NCI-H748 (cell line): ENCODE results near the gene ANO1.

ENCODE experiments used
- DNase-seq: peaks from one replicate; lab custom pipeline; 2025; ENCODE audit not compliant: unreplicated experiment; lab: John Stamatoyannopoulos, UW

ANO1 gene

DNA sequence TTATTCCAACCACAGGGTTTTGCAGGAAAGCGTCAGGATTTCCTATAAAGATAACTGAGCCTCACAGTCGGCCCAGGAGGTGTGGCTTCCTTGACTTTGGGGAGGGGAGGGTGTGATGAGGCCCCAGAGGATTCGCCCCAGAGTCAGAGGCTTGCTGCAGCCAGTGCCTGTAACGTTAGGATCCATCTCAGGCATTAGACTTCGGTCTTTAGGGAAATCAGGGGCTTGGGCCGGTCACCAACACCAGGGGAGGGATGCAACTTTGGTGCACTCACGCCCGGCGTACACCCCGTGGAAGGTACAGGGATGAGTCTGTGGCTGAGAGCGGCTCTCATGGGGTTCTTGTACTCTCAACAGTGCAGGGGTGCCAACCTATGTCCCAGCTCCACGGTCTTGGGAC is 5.7 kb upstream of the ANO1 start:
- DNase-seq = no peak

DNA sequence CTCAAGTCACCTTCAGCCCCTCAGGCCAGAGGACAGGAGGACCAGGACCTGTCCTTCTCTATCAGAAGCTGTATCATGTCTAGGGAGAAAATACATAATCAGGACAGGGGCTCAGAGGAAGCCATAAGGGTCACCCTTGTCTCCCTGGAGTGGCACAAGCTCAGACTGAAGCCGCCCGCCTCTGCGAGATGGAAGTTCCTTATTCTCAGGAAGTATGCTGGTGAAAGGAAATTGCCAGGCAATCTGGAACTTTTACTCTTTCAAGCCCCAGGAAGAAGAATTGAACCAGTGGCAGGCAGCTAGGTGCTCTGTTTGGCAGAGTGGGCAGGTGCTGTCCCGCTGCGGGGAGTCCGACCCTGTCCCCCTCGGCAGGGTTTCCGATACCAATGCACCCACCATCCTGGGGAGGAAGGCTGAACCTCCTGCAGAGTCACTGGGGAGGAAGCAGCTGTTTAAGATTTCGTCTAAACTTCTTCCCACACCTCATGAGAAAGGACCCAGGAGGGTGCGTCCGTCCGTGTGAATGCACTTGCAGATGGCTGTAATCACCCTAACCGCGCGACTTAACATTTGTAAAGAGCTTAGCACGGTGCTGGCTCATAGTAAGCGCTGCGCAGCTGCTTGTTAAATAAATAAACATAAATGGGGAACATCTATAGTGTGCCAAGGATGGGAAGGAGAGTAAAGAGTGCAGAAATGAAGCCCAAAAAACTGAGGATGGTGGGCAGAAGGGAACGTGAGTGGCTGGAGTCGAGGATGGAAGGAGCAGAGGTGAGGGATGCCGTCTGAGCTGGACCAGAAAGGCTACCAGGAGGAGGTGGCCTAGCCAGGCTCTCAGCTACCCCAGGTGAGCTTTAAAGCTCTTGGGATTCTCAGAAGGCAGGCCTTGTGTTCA is 5.0 kb upstream of the ANO1 start:
- DNase-seq = peak; percentile 58

DNA sequence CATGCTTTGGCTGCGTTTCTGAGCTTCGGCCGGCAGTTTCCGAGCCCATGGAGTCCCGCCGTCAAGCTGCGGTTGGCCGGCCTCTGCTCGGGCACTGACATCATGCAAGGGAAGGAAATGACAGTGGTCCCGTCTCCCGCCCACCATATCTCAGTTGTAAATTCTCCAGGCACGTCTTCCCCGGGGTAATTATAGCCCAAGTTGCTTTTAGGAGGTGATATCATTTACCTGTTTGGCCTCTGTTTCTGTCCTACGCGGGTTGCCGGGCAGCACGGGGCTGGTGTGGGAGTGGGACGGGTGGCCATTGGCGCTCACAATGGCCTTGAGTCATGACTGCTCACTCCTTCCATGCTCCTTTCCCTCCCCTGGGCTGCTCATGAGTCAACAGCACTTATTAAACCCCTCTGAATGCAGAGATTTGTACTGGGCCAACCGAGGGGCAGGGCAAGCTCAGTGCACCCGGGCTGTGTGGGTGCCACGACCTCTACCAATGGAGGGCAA is 4.2 kb upstream of the ANO1 start:
- DNase-seq = no peak

DNA sequence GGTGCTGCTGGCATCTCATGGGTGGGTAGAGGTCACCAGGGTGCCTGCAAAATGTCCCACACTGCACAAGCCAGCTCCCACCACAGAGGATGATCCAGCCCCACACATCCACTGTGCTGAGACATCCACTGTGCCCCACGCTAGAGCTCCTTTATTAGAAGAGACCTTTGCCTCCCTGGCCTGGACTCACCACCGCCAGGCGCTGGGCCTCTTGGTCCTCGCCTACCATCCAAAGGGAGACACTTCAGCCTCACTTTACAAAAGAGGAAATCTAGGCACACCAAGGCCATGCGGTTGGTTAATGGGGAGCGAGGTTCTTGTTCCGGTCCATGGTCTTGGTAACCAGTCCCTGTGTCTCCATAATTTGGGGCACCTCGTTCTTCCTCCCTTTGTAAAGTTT is 3.4 kb upstream of the ANO1 start:
- DNase-seq = no peak

DNA sequence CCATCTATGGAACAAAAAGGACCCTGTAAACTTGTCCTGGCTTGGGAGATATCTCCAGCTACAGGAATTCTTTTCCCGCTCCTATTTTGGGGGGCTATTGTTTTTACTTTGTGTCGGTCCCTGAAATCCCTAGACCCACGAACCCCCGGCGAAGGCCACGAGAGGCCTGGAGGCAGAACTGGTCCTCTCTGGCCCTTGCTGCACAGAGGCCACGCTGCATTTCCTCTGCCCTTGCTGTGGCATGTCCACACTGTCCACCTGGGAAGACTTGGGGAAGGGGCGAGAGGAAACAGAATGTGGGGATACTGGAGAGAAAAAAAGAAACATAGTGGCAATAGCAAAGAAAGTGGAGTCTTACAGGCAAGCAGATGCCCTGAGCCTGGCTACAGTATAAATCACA is 2.3 kb upstream of the ANO1 start:
- no peak for DNase-seq

DNA sequence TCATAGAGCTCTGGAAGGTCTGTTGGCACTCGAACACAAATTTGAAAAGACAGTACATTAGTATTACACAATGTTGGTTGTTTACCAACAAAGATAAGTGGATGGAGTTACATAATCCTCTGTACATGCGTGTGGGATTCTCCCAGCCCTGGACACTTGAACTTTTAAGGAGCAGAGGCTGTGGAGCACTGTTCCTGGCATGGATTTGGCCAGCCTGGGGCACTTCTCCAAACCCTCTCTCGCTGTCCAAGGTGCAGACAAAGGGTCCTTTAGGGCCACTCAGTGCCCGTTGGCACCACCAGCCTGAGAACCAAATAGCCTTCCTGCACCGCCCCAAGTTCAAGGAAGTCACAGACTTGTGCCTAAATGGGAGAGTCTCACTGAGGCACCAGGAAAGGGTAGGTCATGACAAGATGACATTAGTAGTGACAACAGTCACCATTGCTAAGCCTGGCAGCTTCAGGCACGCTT is 1.6 kb upstream of the ANO1 start:
- no peak for DNase-seq

DNA sequence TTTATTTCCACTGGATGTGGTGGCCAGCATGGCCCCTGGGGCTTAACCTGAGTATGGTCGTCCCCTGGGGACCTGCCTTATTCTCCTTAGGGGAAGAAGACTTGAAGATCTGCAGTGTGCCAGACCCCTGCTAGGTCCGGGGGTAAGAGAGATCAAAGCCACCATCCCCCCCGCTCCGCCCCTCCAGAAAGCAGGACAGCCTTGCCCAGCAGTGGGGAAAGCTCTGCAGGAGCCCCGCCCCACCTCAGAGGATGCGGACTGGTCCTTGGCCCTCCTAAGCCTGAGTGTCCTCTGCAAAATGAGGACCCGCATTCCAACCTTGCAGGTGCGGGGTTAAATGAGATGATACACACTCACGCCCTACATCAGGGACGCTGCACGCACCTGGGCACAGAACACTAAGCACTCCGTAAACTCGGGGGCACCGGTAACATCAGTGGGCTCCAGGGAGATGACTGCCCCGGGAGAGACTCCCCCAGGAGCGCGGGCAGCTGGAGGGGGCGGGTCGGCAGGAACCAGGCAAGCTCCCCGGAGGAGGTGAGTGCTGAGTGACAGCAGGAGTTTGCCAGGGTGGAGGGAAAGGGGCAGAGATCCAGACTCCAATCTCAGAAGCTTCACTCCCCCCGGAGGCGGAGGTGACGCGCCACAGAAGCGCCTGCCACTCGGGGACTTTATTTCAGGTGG is 564 bp upstream of the ANO1 start:
- peak; percentile 11 for DNase-seq

DNA sequence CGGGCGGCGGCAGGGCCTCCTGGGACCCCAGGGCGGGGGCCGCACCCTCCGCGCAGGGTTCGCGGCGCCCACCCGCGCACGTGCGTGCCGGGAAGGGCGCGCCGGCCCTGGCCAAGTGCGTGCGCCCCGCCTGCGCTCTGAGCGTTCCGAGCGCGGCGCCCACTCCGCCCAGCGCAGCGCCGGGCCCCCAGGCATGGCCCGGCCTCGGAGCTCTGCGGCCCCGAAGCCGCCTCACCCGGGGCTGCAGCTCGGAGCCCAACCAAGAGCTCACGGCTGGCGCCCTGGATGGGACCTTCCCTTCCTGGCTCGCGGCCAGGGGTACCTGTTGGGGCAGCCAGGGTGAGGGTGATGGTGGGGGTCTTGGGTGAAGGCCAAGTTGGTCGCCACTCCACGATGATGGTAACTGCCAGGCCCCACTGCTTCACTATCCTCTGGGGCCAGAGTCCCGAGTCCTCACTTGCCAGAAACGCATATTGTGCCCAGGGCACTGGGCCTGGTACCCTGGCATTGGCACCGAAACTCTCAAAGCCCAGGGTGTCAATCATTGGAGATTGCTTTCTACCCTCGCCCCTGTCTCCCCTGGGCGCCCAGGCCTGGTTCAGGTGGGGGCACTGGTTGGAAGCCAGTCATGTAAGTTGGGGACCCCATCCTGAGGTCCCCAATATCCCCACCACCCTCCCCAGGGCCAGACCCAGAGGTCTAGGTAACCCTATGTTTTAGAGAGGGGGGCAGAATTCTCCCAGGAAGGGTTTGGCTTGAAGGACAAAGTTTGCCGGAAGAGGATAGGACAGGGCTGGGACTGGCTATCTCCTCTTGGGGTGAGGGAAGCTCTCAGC is 882 bp downstream of the ANO1 start:
- DNase-seq = peak; percentile 45

DNA sequence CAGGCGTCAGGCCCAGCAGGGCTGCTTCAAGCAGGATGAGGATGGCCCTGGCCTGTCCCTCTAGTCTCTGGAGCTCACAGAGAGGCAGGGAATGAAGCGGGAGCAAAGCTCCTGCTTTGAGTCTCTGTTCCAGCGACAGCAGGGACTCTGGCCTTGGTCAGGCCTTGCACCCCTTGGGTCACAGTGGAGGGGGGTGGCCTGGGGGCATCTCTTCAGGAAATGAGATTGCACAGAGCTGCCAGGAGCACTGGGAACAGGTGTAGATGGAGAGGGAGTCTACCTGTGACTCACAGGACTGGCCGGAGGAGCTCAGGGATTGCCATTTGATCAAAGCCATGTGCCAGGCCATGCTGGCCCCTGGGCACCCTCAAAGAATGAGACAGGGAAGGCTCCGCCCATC is 1.6 kb downstream of the ANO1 start:
- no peak for DNase-seq

DNA sequence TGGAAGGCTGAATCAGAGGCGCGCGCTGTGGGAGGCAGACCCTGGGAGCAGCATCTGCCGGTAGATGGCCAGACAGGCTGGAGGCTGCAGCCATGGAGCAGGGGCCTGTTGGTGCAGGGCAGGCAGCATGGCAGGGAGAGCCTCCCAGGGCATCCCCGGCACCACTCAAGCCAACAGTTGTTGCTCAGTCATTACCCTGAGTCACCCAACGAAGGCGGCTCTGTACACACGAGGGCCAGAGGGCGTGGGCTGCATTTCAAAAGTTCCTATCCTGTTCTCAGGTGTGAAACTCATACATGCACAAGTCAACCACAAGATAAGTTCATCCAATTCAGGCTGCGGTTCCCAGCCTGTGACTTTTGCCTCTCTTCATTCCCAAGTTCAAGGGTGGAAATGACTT is 2.6 kb downstream of the ANO1 start:
- no peak for DNase-seq

DNA sequence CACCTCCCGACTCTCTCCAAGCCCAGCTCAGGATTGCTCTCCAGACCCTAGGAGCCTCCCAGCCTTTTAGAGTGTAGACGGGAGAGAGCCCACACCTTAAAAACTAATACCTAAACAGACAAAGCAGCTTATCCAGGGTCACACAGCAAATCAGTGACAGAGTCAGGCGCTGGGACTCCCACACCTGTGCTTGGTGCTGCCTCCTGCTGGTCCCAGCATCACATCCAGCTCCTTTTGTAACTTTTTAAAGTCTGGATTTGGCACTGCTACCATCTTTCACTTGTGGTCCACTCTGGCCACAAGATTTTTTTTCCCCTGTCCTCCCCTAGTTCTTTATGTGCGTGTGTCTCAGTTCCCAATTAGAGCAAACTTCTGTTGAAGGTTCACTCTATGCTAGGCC is 4.7 kb downstream of the ANO1 start:
- DNase-seq = no peak

DNA sequence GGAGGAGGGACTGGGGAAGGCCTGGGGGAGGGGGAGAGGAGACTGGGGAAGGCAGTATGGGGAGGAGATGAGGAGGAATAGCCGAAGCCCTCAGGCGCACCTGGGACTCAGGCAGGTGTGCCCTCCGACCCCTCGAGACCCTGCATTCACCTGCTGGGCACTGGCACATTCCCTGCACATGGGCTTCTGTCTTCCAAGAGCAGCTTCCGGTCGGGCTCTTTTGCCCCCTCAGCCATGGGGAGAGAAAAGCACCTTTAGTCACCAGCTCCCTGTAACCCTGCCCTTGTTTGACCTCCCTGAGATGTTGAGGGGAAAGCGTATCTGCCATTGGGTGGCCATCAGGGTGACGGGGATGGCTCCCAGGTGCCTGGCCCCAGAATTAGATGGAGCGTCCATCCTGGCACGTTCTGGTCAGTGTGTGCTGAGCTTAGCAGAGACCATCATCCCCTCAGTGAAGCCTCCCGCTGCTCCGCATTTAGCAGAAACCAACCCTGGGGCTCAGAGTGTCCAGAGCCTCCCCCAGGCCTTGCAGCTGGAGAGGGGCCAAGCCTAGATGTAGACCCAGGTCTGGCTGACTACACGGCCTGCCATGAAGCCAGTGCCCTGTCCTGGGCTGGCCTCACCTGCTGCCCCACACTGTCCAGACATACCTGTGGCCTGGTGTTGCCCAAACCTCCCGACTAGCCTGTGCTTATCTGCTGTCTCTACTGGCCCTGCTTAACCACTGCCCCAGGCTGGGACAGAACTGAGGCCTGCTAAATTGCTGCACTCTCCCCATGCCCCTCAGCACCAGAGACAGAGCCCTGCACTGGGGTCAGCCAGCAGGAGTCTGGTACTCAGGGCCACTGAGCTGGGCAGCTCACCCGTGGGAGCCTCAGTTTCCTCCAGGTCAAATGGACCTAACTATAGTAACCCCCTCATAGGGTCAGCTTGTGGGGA is 6.2 kb downstream of the ANO1 start:
- DNase-seq = no peak

DNA sequence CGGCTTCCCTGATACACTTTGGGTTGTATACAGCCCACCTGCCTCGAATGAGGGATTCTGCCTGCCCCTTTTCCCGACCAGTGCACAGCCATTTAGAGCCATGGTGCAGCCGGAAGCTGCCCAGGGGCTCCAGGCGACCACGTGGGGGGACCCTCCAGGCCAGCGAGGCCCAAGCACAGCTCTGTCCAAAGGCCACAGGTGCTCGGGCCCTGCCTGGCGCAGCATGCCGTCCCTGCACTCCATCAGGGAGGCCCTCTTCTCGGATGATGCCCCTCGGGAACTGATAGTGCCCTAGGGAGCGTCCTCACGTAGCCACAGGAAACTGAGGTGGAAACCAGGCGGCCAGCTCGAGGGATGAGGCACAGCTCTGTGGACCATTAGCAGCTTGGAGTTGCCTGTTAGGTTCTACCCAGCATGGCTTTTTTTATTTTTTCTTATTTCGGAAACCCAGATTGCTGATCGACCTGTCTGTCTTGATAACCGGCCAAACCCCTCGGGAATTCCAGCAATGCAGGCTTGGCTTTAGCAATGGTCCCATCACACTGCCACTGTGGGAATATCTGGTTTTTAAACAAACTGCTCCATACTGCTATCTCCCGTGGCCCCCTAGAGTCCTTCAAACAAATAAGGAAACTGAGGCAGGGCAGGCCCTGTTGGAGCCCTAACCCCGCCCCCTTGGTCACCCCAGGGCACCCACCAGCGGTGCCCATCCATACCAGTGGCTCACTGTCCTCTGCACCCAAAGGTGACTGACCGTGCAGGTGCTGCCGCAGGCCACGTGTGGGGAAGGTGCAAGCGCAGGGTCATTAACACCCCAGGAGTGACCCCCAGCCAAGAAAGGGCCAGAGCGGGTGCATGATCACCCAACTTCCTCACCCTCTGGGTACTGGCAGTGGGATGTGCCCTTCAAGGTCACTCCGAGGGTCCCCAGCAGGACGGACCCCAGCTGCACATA is 8.0 kb downstream of the ANO1 start:
- no peak for DNase-seq

DNA sequence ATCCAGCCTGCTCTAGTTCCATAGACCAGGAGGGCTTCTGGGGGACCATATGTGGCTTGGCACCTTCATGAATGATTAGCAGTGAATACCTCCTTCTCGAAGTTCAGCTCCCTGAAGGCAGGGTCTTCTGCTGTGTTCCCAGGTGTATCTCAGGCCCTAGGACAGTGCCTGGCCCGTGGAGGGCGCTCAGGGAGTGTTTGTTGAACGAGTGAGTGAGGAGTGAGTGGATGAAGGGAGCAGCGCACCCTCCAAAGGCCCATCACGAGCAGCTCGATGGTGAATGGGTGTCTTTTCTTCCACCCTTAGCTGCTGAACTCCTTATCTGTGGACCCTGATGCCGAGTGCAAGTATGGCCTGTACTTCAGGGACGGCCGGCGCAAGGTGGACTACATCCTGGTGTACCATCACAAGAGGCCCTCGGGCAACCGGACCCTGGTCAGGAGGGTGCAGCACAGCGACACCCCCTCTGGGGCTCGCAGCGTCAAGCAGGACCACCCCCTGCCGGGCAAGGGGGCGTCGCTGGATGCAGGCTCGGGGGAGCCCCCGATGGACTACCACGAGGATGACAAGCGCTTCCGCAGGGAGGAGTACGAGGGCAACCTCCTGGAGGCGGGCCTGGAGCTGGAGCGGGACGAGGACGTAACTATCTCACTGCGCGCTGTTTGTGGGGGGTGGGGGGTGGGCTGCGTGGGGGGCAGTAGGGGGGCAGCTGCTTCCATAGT is 9.5 kb downstream of the ANO1 start:
- DNase-seq = no peak

DNA sequence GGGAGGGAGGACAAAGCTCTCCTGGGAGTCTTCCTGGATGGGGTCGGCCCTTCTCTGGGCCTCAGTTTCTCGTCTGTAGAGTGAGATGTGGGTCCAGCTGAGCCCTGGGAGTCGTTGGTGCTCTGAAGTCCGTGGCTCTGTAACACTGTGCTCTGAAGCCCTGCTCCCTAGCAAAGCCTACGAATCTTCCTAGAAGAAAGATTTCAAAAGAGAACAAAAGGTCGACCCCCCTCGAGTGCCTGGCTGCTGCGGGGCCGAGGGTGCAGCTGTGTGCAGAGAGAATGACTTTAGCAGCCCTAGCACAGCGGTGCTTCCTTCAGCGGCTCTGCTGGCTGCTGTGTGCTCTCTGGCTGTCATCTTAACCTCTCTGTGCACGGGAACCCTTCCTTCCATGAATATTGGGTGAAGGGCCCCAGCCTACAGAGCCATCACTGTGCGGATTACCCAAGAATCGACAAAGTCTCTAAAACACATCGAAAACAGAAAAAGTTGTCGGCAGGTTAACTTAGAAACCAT is 10.7 kb downstream of the ANO1 start:
- DNase-seq = no peak

DNA sequence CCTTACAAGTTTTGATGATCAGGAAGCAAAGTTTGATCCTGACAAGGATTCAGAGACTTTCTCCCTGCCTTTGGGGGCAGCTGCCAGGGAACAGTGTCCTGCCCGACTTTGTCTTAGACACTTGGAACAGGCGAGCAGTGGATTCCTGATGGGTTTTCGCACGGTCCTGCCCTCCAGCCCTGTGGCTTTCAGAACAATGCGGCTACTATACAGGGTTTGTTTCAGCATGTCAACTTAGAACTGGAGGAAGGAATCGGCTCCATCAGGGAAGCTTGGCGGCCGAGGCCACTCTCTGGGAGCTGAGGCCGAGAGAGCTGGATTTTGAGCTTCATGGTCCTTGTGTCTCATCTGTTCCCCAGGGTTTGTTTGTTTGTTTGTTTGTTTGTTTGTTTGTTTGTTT is 11.5 kb downstream of the ANO1 start:
- no peak for DNase-seq

DNA sequence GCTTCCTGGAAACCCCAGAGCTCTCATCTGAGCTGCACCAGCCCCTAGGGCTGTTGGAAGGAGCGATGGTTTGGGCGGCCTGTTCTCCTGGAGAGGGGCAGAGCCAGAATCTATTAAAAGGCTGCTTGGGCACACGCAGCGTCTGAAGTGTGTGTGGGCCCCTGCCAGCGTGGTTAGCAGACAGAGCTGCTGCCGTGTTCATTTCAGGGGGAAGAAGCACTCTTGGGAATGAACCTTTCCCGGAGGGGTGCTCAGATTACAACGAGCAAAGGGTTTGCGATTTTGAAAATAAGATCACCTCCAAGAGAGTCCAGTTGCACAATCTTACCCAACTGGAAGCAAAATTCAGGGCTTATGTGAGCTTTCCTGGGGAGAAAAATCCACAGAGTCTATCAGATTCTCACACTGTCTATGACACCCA is 12.9 kb downstream of the ANO1 start:
- no peak for DNase-seq

DNA sequence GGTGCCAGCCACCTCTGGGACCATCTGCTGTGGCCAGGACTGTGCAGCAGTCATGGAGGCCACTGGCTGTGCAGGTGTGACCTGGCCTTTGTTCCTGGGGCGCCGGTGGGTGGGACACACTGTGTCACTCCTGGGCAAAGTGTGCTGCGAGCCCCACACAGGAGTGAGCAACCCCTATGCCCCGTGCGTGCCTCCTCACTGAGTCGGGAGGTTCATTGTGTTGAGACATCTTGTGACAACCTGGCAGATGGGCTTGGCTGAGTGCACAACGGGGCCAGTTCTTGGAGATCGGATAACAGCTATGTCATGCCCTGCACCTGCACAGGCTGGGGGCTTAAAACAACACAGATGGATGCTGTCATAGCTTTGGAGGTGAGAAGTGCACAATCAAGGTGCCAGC is 13.5 kb downstream of the ANO1 start:
- peak; percentile 10 for DNase-seq
